ENCODE results near the gene MED13L. TPM values are rescaled to one million over a fixed set of nuclear protein-coding genes. Genes with fewer than 3 reads are reported as not detected.

Gene MED13L
- total RNA-seq, 1 donor from 2014 or later: 97.7 TPM

DNA sequence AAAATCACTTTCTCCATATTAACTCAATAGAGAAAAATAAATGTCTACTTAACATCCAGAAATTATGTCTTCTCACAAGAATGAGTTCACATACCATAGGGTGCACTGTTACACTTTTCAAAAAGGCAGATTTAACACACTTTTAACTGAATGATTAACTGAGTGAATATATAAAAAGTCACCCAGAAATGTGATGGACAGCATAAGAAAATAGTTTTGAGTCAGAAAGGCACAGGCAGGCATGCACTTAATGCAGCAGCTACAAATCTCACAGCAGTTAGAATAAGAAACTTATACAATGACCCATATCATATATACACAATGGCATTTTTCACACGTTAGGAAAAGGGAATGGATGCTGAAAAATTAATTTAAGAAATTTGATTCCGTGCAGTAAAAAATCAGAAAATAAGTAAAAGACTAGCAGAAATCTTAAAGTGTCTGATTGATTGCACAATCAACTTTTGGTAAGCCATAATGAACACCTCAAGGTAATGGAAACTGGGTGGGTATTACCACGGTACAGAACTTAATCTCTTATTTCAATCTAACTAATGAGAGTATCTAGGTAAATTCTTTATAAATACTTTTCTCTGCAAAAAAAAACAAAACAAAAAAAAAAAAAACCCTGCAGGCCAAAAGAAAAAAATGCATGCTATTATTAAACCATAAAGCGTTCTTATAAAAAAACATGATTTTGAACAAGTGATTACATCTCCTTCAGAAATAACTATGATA is 3.5 kb downstream of the MED13L start:
- Mint-ChIP-seq H3K27me3 (no peaks in the 10 kb centered on the region), H3K36me3 (peaks cover 3% of the 10 kb centered on the region), H3K4me1 (ENCODE audit: unreplicated experiment) (peaks cover 42% of the 10 kb centered on the region), H3K27ac (no peak overlapping the region), H3K9me3 (no peaks in the 10 kb centered on the region), H3K4me3 (peak overlapping the region; percentile 96)
- no peak for DNase-seq (ENCODE audit: extremely low spot score, unreplicated experiment)
- peak; percentile 71 for TF ChIP-seq CTCF (conservative IDR thresholded peaks at IDR 0.05)

- H3K27ac Mint-ChIP-seq: no peak overlapping the region
Measured at GRCh38 chr12:116267948-116268347, 9.5 kb downstream of the MED13L start.

DNA sequence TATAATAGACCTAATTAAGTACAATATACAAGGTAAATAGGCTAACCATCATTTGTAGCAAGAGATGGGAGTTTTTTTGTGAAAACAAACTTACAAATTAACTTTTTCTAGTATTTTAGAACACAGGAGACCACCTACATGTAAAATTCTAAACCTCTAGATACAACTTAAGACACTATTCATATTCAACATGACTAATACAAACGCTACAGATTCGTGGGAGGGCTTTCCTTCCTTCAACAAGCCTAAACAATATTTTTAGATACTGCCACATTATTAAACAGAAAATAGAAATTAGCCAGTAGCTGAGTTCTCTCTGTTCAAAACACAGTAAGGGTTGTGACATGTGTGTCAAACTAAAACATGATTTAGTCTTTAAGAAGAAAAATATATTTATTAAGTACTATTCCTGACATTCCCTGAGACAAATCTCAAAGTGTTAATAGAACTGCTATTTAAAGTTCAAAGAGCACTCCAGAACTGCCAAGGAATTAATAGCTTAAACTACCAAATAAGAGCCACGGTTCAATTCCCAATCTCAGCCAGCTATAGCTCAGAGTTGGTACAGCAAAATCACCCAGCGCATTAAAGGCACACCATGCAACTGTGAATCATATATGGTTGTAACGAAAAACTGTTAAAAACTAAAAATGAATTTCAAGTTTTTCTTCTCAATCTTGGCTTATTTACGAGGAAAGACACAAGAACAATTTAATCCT is 10.7 kb downstream of the MED13L start:
- DNase-seq (ENCODE audit: extremely low spot score, unreplicated experiment): no peak
- Mint-ChIP-seq H3K27ac (no peak overlapping the region), H3K4me1 (ENCODE audit: unreplicated experiment) (peaks cover 8% of the 10 kb centered on the region), H3K9me3 (no peaks in the 10 kb centered on the region), H3K36me3 (peaks cover 3% of the 10 kb centered on the region), H3K27me3 (no peaks in the 10 kb centered on the region), H3K4me3 (no peak overlapping the region)
- no peak for TF ChIP-seq CTCF (conservative IDR thresholded peaks at IDR 0.05)

More at GRCh38 chr12:116267948-116268347, 9.5 kb downstream of the MED13L start:
- H3K36me3 Mint-ChIP-seq: peaks cover 3% of the 10 kb centered on the region
- H3K9me3 Mint-ChIP-seq: no peaks in the 10 kb centered on the region
- no peak overlapping the region for H3K4me3 Mint-ChIP-seq
- no peaks in the 10 kb centered on the region for H3K27me3 Mint-ChIP-seq
- H3K4me1 Mint-ChIP-seq (ENCODE audit: unreplicated experiment): peaks cover 7% of the 10 kb centered on the region
- TF ChIP-seq CTCF (conservative IDR thresholded peaks at IDR 0.05): no peak
- DNase-seq (ENCODE audit: extremely low spot score, unreplicated experiment): no peak

DNA sequence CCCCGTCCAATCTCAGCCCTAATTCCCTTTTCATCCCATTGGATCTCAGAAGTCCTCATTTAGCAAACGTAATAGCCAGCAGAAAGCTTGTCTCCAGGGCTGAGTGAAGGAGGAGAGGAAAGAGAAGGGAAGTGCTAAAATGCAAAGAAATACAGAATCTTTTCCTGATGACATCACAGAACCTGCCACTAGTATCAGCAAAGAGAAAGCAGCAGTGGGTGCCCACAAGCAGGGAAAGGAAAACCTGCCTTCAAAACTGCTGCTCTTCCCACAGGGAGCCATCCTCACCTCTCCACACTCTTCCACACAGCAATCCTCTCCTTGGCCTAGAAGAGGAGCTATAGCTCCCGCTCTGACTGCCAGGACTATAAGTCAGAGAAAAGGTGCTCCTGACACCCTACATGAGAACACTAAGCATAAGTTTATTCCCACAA is 11.3 kb downstream of the MED13L start:
- no peak for DNase-seq (ENCODE audit: extremely low spot score, unreplicated experiment)
- Mint-ChIP-seq H3K27ac (no peak overlapping the region), H3K4me3 (no peak overlapping the region), H3K9me3 (no peaks in the 10 kb centered on the region), H3K36me3 (no peaks in the 10 kb centered on the region), H3K4me1 (ENCODE audit: unreplicated experiment) (peaks cover 9% of the 10 kb centered on the region), H3K27me3 (no peaks in the 10 kb centered on the region)
- no peak for TF ChIP-seq CTCF (conservative IDR thresholded peaks at IDR 0.05)

GRCh38 chr12:116265351-116266147 is 11.9 kb downstream of the MED13L start:
- Mint-ChIP-seq H3K9me3 (no peaks in the 10 kb centered on the region), H3K27me3 (no peaks in the 10 kb centered on the region), H3K4me3 (no peak overlapping the region), H3K36me3 (no peaks in the 10 kb centered on the region), H3K4me1 (ENCODE audit: unreplicated experiment) (peaks cover 14% of the 10 kb centered on the region), H3K27ac (no peak overlapping the region)
- no peak for TF ChIP-seq CTCF (conservative IDR thresholded peaks at IDR 0.05)
- DNase-seq (ENCODE audit: extremely low spot score, unreplicated experiment): no peak

Measured in type B pancreatic cell (in vitro differentiated cells).